ENCODE results near the gene PGAP6.
"Not testable (repeated sequence)": the region's sequence is repeated elsewhere in the genome, so short reads cannot be mapped to it uniquely, and the experiment has no call there.

Gene PGAP6

GRCh38 chr16:331181-331814 lies 50.5 kb downstream of the PGAP6 start:
- in situ Hi-C loops (cut with MboI; ENCODE audit: low sequenced_read_pairs), result not testable (repeated sequence)

GRCh38 chr16:330741-331140 lies 51.0 kb downstream of the PGAP6 start:
- in situ Hi-C loops (cut with MboI; ENCODE audit: low sequenced_read_pairs), result no loop called here

- in situ Hi-C loops (cut with MboI; ENCODE audit: low sequenced_read_pairs), result no loop called here
Observed at GRCh38 chr16:325375-326145, 56.2 kb downstream of the PGAP6 start.

- in situ Hi-C loops (cut with MboI; ENCODE audit: low sequenced_read_pairs), result no loop called here
Observed at GRCh38 chr16:324451-325334, 57.1 kb downstream of the PGAP6 start.

GRCh38 chr16:324201-324450 lies 57.7 kb downstream of the PGAP6 start:
- in situ Hi-C loops (cut with MboI; ENCODE audit: low sequenced_read_pairs), result no loop called here

GRCh38 chr16:322476-323143 lies 59.2 kb downstream of the PGAP6 start:
- in situ Hi-C loops (cut with MboI; ENCODE audit: low sequenced_read_pairs), result no loop called here

- in situ Hi-C loops (cut with MboI; ENCODE audit: low sequenced_read_pairs), result no loop called here
Observed at GRCh38 chr16:321532-321931, 60.2 kb downstream of the PGAP6 start.

Measured in hTERT RPE-1 (cell line).